ENCODE data around the gene LARP4B. TPM values are rescaled to one million over a fixed set of nuclear protein-coding genes. Genes with fewer than 3 reads are reported as not detected.

Gene LARP4B
- total RNA-seq, 1 donor from 2014 or later = 114 TPM

GRCh38 chr10:846126-846685, 85.3 kb downstream of the LARP4B start:
- Mint-ChIP-seq H3K36me3 (ENCODE audit: insufficient read depth) (peaks cover 39% of the 10 kb centered on the region), H3K27me3 (no peaks in the 10 kb centered on the region), H3K4me3 (ENCODE audit: low read depth) (no peak overlapping the region), H3K27ac (peak overlapping the region; percentile 60), H3K4me1 (ENCODE audit: low read depth) (peaks cover 19% of the 10 kb centered on the region), H3K9me3 (ENCODE audit: low read depth) (peaks cover 13% of the 10 kb centered on the region)
- no peak for DNase-seq (ENCODE audit: low spot score, unreplicated experiment)
- TF ChIP-seq CTCF (IDR thresholded peaks at IDR 0.05; ENCODE audit: unreplicated experiment) = no peak

GRCh38 chr10:845526-845925, 86.0 kb downstream of the LARP4B start:
- peak overlapping the region; percentile 60 for H3K27ac Mint-ChIP-seq
- peaks cover 10% of the 10 kb centered on the region for H3K9me3 Mint-ChIP-seq (ENCODE audit: low read depth)
- no peaks in the 10 kb centered on the region for H3K27me3 Mint-ChIP-seq
- H3K36me3 Mint-ChIP-seq (ENCODE audit: insufficient read depth) = peaks cover 33% of the 10 kb centered on the region
- peaks cover 19% of the 10 kb centered on the region for H3K4me1 Mint-ChIP-seq (ENCODE audit: low read depth)
- no peak overlapping the region for H3K4me3 Mint-ChIP-seq (ENCODE audit: low read depth)
- DNase-seq (ENCODE audit: low spot score, unreplicated experiment) = no peak
- TF ChIP-seq CTCF (IDR thresholded peaks at IDR 0.05; ENCODE audit: unreplicated experiment) = no peak

- Mint-ChIP-seq H3K4me1 (ENCODE audit: low read depth) (peaks cover 19% of the 10 kb centered on the region), H3K36me3 (ENCODE audit: insufficient read depth) (peaks cover 31% of the 10 kb centered on the region), H3K27me3 (no peaks in the 10 kb centered on the region), H3K9me3 (ENCODE audit: low read depth) (peaks cover under 1% of the 10 kb centered on the region), H3K27ac (peak overlapping the region; percentile 77), H3K4me3 (ENCODE audit: low read depth) (no peak overlapping the region)
- no peak for DNase-seq (ENCODE audit: low spot score, unreplicated experiment)
- TF ChIP-seq CTCF (IDR thresholded peaks at IDR 0.05; ENCODE audit: unreplicated experiment) = no peak
Measured at GRCh38 chr10:844552-844951, 87.0 kb downstream of the LARP4B start.

GRCh38 chr10:843703-844102, 87.8 kb downstream of the LARP4B start:
- no peak for TF ChIP-seq CTCF (IDR thresholded peaks at IDR 0.05; ENCODE audit: unreplicated experiment)
- H3K4me1 Mint-ChIP-seq (ENCODE audit: low read depth) = peaks cover 19% of the 10 kb centered on the region
- H3K27ac Mint-ChIP-seq = no peak overlapping the region
- no peak for DNase-seq (ENCODE audit: low spot score, unreplicated experiment)
- peaks cover 31% of the 10 kb centered on the region for H3K36me3 Mint-ChIP-seq (ENCODE audit: insufficient read depth)
- no peak overlapping the region for H3K4me3 Mint-ChIP-seq (ENCODE audit: low read depth)
- no peaks in the 10 kb centered on the region for H3K27me3 Mint-ChIP-seq
- H3K9me3 Mint-ChIP-seq (ENCODE audit: low read depth) = no peaks in the 10 kb centered on the region

- no peak overlapping the region for H3K4me3 Mint-ChIP-seq (ENCODE audit: low read depth)
- peaks cover 33% of the 10 kb centered on the region for H3K36me3 Mint-ChIP-seq (ENCODE audit: insufficient read depth)
- no peak overlapping the region for H3K27ac Mint-ChIP-seq
- no peak for DNase-seq (ENCODE audit: low spot score, unreplicated experiment)
- H3K4me1 Mint-ChIP-seq (ENCODE audit: low read depth) = peaks cover 19% of the 10 kb centered on the region
- no peaks in the 10 kb centered on the region for H3K27me3 Mint-ChIP-seq
- H3K9me3 Mint-ChIP-seq (ENCODE audit: low read depth) = no peaks in the 10 kb centered on the region
- no peak for TF ChIP-seq CTCF (IDR thresholded peaks at IDR 0.05; ENCODE audit: unreplicated experiment)
Measured at GRCh38 chr10:842795-843194, 88.7 kb downstream of the LARP4B start.
